Suprapubic skin (tissue), 4 donors: Measurements from ENCODE around the gene ZSCAN20.

Experiments used
- POLR2A ChIP-seq, 2 donors: fragments of 450-650 bp; IDR thresholded peaks; one replicate each; pipeline ENCODE4 v1.6.1; 2017; ENCODE audit warnings: antibody characterized with exemption in 2 of 2, mild to moderate bottlenecking in 2 of 2, moderate library complexity in 2 of 2
- POLR2AphosphoS5 ChIP-seq, 3 donors: sonication (generic); formaldehyde crosslinking; IDR thresholded peaks; one replicate each; pipeline ENCODE4 v1.6.1; 2017; ENCODE audit warnings: antibody characterized with exemption in 3 of 3
- TF ChIP-seq, protein P1 (sequence below), 2 donors: fragments of 200-600 bp in 1 of 2; fragments of 450-650 bp in 1 of 2; sonication (generic) in 1 of 2; IDR thresholded peaks; one replicate each; pipeline ENCODE4 v1.5.1; 2016 to 2019; ENCODE audit warnings: antibody characterized with exemption in 2 of 2, mild to moderate bottlenecking in 1 of 2, moderate library complexity in 1 of 2

DNA sequence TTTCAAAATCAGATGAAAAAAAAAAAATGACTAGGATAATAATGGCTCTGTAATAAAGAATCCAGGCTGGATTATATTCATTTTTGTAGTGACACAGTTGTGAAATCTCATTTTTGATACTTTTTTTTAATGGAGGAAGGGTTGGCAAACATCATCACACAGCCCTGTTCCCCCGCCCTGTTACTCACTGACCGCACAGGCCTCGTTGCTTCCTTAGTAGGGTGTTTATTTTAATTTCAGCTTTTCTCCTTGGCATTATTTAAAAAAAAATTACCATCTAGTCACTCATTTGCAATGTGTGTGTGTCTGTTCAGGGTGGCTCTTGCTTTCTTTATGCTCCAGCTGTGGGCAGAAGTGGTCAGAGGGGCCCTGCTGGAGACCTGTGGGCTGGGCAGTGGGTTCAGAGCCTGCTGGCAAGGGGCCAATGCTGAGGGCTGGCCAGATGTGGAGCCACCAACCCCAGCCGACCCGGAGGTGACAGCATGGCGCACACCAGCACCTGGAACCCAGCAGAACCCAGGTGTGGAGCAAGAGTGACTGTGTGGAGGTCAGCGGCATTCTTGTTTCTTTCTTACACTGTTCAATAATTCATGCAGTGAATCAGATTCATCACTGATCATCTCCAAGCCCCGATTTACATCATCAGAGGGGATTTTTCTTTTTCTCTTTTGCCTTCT lies 44.6 kb downstream of the ZSCAN20 start:
- TF ChIP-seq POLR2A (IDR thresholded peaks at IDR 0.05) (no peak), POLR2AphosphoS5 (IDR thresholded peaks at IDR 0.05) (no peak)
- TF ChIP-seq, protein P1, sequence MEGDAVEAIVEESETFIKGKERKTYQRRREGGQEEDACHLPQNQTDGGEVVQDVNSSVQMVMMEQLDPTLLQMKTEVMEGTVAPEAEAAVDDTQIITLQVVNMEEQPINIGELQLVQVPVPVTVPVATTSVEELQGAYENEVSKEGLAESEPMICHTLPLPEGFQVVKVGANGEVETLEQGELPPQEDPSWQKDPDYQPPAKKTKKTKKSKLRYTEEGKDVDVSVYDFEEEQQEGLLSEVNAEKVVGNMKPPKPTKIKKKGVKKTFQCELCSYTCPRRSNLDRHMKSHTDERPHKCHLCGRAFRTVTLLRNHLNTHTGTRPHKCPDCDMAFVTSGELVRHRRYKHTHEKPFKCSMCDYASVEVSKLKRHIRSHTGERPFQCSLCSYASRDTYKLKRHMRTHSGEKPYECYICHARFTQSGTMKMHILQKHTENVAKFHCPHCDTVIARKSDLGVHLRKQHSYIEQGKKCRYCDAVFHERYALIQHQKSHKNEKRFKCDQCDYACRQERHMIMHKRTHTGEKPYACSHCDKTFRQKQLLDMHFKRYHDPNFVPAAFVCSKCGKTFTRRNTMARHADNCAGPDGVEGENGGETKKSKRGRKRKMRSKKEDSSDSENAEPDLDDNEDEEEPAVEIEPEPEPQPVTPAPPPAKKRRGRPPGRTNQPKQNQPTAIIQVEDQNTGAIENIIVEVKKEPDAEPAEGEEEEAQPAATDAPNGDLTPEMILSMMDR (IDR thresholded peaks at IDR 0.05), result no peak
